ENCODE data around the gene MRPL3. TPM values are rescaled to one million over a fixed set of nuclear protein-coding genes. Genes with fewer than 3 reads are reported as not detected.

Gene MRPL3
- 100 to 1,000 TPM in 1 of 2 donors, 10 to 100 TPM in 1; 68.8 to 120 TPM for total RNA-seq

DNA sequence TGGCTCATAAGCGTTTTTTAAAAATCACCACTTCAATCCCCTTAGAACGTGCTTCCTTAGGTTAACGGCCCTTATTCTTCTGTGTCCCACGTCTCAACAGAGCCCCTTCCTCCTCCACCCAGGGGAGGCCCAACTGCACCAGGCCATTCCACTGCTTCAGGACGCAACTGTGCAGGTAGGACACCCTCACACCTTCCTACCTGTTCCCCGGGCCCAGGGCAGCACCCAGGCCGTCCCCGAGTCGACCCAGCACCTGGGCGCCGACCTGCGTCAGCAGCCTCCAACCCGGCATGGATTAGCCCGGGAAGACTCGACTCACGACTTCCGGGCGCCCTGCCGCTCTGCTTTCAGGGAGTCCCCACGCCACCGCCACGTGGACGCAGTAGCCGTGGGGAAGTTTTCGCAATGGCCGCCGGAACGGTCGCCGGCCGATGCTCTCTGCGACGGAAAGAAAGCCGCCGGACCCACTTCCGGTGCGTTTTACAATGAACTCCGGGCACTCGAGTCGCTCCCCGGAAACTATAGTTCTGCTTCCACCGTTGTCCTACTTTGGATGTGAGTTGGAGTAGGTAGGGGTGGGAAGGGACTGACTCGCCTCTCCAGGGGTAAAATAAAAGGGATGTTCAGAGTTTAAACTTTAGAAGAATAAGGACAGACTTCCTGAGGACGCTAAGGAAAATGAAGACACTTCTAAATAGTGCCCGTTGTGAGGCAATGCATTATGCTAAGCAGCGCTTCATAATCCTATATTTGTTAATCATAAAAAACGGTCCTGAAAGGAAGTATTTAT, at the start of gene MRPL3:
Gene MRPL3 (minus strand): TSS at position 442 of the 790 bp plus-strand sequence. CDS start 150 bp downstream, at position 292.

Small RNA genes lying within 50 kb of the gene (small RNA-seq; reads per million reads assigned to genes)
- 0 reads per million in 2 donors for gene AC107027.2
- gene SNORA58, result 63.1 to 81.9 reads per million in 2 donors

Other genes starting within 250 kb of the MRPL3 start
- gene NUDT16, start 121.2 kb downstream of the MRPL3 start, total RNA-seq, result 10 to 100 TPM; 10.3 to 12.7 TPM

Measured in melanocyte of skin (primary cell).